CD14-positive monocyte (primary cell): ENCODE data around the gene ZNF415. TPM values are rescaled to one million over a fixed set of nuclear protein-coding genes. Genes with fewer than 3 reads are reported as not detected.
A peak's percentile ranks its signal among the peaks of the same experiment; 100 is the strongest.
"Not testable (repeated sequence)": the region's sequence is repeated elsewhere in the genome, so short reads cannot be mapped to it uniquely, and the experiment has no call there.

Experiments
- DNase-seq, 3 donors: peaks; one replicate each; pipeline ENCODE4 v3.0.0-alpha.2; 2011 to 2022
- H2AFZ ChIP-seq: 2 replicates; pipeline ENCODE4 v1.6.0; 2012; ENCODE audit warnings: mild to moderate bottlenecking, low read depth, low read length, inconsistent platforms; ENCODE audit not compliant: insufficient read depth, poor library complexity, severe bottlenecking
- H3K27ac ChIP-seq, 2 donors: 1 replicate in 1 of 2; 2 replicates in 1 of 2; pipeline ENCODE4 v1.5.1; 2012 to 2013; ENCODE audit warnings: low read length in 2 of 2, control low read depth in 1 of 2, inconsistent platforms in 1 of 2, low read depth in 1 of 2, mild to moderate bottlenecking in 1 of 2
- H3K27me3 ChIP-seq, 2 donors: one replicate each; pipeline versions ENCODE4 v1.6.0 to v1.6.1; 2011 to 2013; ENCODE audit warnings: low read length in 2 of 2; ENCODE audit not compliant: control insufficient read depth in 2 of 2, insufficient read depth in 2 of 2
- H3K36me3 ChIP-seq, 2 donors: replicated peaks in 1 of 2; 1 replicate in 1 of 2; 2 replicates in 1 of 2; pipeline versions ENCODE4 v1.5.1 to v1.6.1; 2012 to 2013; ENCODE audit warnings: low read length in 2 of 2, control low read depth in 1 of 2, inconsistent platforms in 1 of 2, mild to moderate bottlenecking in 1 of 2; ENCODE audit not compliant: insufficient read depth in 2 of 2, control insufficient read depth in 1 of 2
- H3K4me1 ChIP-seq, 2 donors: 1 replicate in 1 of 2; 2 replicates in 1 of 2; pipeline versions ENCODE4 v1.5.1 to v1.6.1; 2012 to 2013; ENCODE audit warnings: low read length in 2 of 2, control low read depth in 1 of 2, inconsistent platforms in 1 of 2, mild to moderate bottlenecking in 1 of 2, moderate library complexity in 1 of 2; ENCODE audit not compliant: insufficient read depth in 2 of 2, control insufficient read depth in 1 of 2
- H3K4me2 ChIP-seq: replicated peaks from 2 replicates; pipeline ENCODE3; 2012; ENCODE audit warnings: low read length, moderate library complexity, mild to moderate bottlenecking; ENCODE audit not compliant: poor library complexity, severe bottlenecking; ENCODE audit errors: extremely low read depth
- H3K4me3 ChIP-seq, 3 experiments: fragments of 200-600 bp in 1 of 3; sonication (generic) in 1 of 3; replicated peaks in 1 of 3; 1 replicate in 2 of 3; 2 replicates in 1 of 3; pipeline ENCODE4 v1.5.1; 2011 to 2013; ENCODE audit warnings: low read length in 3 of 3, mild to moderate bottlenecking in 3 of 3, control low read depth in 2 of 3, low read depth in 2 of 3, inconsistent platforms in 1 of 3, moderate library complexity in 1 of 3
- H3K79me2 ChIP-seq: 2 replicates; pipeline ENCODE4 v1.6.0; 2012; ENCODE audit warnings: mild to moderate bottlenecking, control low read depth, inconsistent platforms, low read length, moderate library complexity; ENCODE audit not compliant: insufficient read depth
- H3K9ac ChIP-seq: 2 replicates; pipeline ENCODE4 v1.6.0; 2017; ENCODE audit warnings: low read length, mild to moderate bottlenecking; ENCODE audit not compliant: insufficient read depth, poor library complexity, severe bottlenecking
- H3K9me3 ChIP-seq, 2 donors: replicated peaks in 1 of 2; 1 replicate in 1 of 2; 2 replicates in 1 of 2; pipeline versions ENCODE4 v1.5.1 to v1.6.1; 2012 to 2013; ENCODE audit warnings: low read length in 2 of 2, control low read depth in 1 of 2; ENCODE audit not compliant: control insufficient read depth in 1 of 2, insufficient read depth in 1 of 2
- H4K20me1 ChIP-seq: 2 replicates; pipeline ENCODE4 v1.6.0; 2012; ENCODE audit warnings: mild to moderate bottlenecking, low read length, control low read depth, moderate library complexity; ENCODE audit not compliant: insufficient read depth
- H3K27ac Mint-ChIP-seq, 7 donors: one replicate each; pipeline ENCODE4 v1.8.0; 2020; ENCODE audit warnings: mild to moderate bottlenecking in 7 of 7, mixed read lengths in 7 of 7, moderate library complexity in 6 of 7, inconsistent platforms in 2 of 7
- H3K27me3 Mint-ChIP-seq, 3 donors: one replicate each; pipeline ENCODE4 v1.8.0; 2021 to 2022; ENCODE audit warnings: low read depth in 3 of 3, mild to moderate bottlenecking in 3 of 3, mixed read lengths in 3 of 3, moderate library complexity in 3 of 3, inconsistent platforms in 1 of 3
- H3K36me3 Mint-ChIP-seq, 2 donors: one replicate each; pipeline ENCODE4 v1.8.0; 2020; ENCODE audit warnings: mixed read lengths in 2 of 2, inconsistent platforms in 1 of 2, mild to moderate bottlenecking in 1 of 2
- H3K4me1 Mint-ChIP-seq: one replicate; pipeline ENCODE4 v1.8.0; 2020; ENCODE audit warnings: mild to moderate bottlenecking, mixed read lengths
- H3K4me3 Mint-ChIP-seq, 2 donors: one replicate each; pipeline ENCODE4 v1.8.0; 2020; ENCODE audit warnings: mild to moderate bottlenecking in 2 of 2, mixed read lengths in 2 of 2, moderate library complexity in 1 of 2
- H3K9me3 Mint-ChIP-seq, 7 donors: one replicate each; pipeline ENCODE4 v1.8.0; 2020 to 2022; ENCODE audit warnings: mixed read lengths in 7 of 7, mild to moderate bottlenecking in 6 of 7, moderate library complexity in 6 of 7, inconsistent platforms in 2 of 7
- WGBS: methylation state at CpG from one replicate; pipeline ENCODE4 v1.1.5; 2013; ENCODE audit warnings: missing lambda C conversion rate; ENCODE audit not compliant: insufficient coverage; 5-methylcytosine and 5-hydroxymethylcytosine counted together
- intact Hi-C, 2 donors: fragments of 100-400 bp; cut with micrococcal nuclease; formaldehyde crosslinking; loops; one replicate each; pipeline versions ENCODE4 v1.15.0 to v1.15.1; 2023
- polyA plus RNA-seq, 3 donors: library from polyadenylated mRNA; depleted of rRNA in 1 of 3; unstranded in 2 of 3; stranded (reverse) in 1 of 3; fragments of 300-500 nt in 2 of 3; fragments of >200 nt in 1 of 3; fragmentation: Illumina TruSeq in 2 of 3; gene quantifications; 1 replicate in 2 of 3; 2 replicates in 1 of 3; pipeline ENCODE4 v1.2.3, GENCODE V29; 2012 to 2021
- TF ChIP-seq, protein P1 (sequence below): fragments of 200-600 bp; IDR thresholded peaks from one replicate; pipeline ENCODE4 v1.8.0; 2022; ENCODE audit warnings: antibody characterized with exemption, mild to moderate bottlenecking

Gene ZNF415
- polyA plus RNA-seq, 3 donors, result 0.11 to 0.17 TPM; not detected in 1

DNA sequence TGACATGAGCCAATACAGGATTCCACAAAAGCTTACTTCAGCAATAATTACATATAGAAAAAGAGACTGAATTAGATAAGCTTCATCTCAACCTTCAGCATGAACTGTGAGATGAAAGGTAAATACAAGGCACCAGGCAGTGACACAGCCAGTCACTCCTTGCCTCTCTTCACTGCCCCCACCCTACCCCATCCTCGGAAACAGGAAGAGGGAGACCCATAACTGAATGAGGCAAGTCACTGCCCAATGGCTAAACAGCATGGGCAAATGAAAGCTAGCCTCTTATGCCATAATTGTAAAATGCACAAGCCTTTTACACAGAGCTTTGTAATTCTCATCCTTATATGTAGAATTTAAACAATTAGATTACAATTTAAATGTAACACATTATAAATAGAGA is 31.2 kb downstream of the ZNF415 start:
- Histone ChIP-seq H3K4me2 (peak overlapping the region; percentile 89), H4K20me1 (no peaks in the 10 kb centered on the region), H3K27me3 (no peaks in the 10 kb centered on the region), H3K4me1 (peaks cover 19 to 24% of the 10 kb centered on the region in 2 donors), H3K4me3 (no peak overlapping the region), H3K9me3 (peaks cover 0 to 17% of the 10 kb centered on the region in 2 donors), H3K36me3 (peaks cover 4 to 29% of the 10 kb centered on the region in 2 donors), H3K27ac (no peak overlapping the region), H2AFZ (no peak overlapping the region), H3K9ac (no peak overlapping the region), H3K79me2 (peaks cover 51% of the 10 kb centered on the region)
- Mint-ChIP-seq H3K27me3 (peaks cover 1 to 9% (median 2%) of the 10 kb centered on the region in 3 donors), H3K27ac (peak overlapping the region in 3 of 7 donors; percentile 44 to 73 (median 53)), H3K9me3 (peaks cover 11 to 57% (median 24%) of the 10 kb centered on the region in 7 donors), H3K4me1 (peaks cover 17% of the 10 kb centered on the region), H3K4me3 (peak overlapping the region in 1 of 2 donors; percentile 90), H3K36me3 (peaks cover 21 to 30% of the 10 kb centered on the region in 2 donors)
- TF ChIP-seq, protein P1, sequence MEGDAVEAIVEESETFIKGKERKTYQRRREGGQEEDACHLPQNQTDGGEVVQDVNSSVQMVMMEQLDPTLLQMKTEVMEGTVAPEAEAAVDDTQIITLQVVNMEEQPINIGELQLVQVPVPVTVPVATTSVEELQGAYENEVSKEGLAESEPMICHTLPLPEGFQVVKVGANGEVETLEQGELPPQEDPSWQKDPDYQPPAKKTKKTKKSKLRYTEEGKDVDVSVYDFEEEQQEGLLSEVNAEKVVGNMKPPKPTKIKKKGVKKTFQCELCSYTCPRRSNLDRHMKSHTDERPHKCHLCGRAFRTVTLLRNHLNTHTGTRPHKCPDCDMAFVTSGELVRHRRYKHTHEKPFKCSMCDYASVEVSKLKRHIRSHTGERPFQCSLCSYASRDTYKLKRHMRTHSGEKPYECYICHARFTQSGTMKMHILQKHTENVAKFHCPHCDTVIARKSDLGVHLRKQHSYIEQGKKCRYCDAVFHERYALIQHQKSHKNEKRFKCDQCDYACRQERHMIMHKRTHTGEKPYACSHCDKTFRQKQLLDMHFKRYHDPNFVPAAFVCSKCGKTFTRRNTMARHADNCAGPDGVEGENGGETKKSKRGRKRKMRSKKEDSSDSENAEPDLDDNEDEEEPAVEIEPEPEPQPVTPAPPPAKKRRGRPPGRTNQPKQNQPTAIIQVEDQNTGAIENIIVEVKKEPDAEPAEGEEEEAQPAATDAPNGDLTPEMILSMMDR, result no peak
- intact Hi-C loops, result loop anchor here (5.0 to 10.0 kb wide), 3 partner anchors 56 to 137 kb away; partner anchors contain the start of genes ZNF347 (in 2 of the 2) and ZNF816 (in 1 of the 2)
- WGBS, result 0% methylated on average over 1 of the region's 1 CpG
- peak in 1 of 3 donors; percentile 13 for DNase-seq

DNA sequence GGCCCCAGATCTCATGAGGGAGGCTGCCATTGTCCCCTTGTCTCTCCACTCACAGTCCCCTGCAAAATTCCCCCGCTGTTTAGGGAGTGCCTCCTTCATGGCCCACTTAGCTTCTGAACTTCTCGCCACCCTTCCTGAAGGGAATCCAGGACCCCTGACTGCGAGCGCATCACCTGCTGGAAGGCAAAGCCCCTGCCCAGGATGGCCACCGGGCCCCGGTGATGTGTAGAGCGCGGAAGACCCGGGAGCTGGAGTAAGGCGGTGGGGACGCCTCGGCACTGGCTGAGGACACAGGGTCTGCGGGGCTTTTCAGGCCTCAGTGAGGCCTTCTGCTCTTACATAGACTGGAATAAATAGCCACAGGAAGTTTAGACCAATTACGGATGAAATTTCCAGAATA is 34.1 kb downstream of the ZNF415 start:
- H3K4me1 Mint-ChIP-seq, result peaks cover 13% of the 10 kb centered on the region
- not testable (repeated sequence) for H3K9ac ChIP-seq, H3K27ac Mint-ChIP-seq, H3K4me2 ChIP-seq, H3K4me3 Mint-ChIP-seq, H4K20me1 ChIP-seq, H3K27ac ChIP-seq, H2AFZ ChIP-seq, H3K4me3 ChIP-seq, H3K27me3 Mint-ChIP-seq, H3K27me3 ChIP-seq, DNase-seq
- peaks cover 51% of the 10 kb centered on the region for H3K79me2 ChIP-seq
- peaks cover 15 to 18% of the 10 kb centered on the region in 2 donors for H3K4me1 ChIP-seq
- peaks cover 36 to 52% of the 10 kb centered on the region in 2 donors for H3K36me3 Mint-ChIP-seq
- intact Hi-C loops, result loop anchor here in 1 of 2 donors (2.0 kb wide), 1 partner anchor 30 kb away; no protein-coding TSS in a partner anchor
- peaks cover 3 to 51% (median 22%) of the 10 kb centered on the region in 7 donors for H3K9me3 Mint-ChIP-seq
- H3K9me3 ChIP-seq, result peaks cover 0 to 19% of the 10 kb centered on the region in 2 donors
- peaks cover 9 to 45% of the 10 kb centered on the region in 2 donors for H3K36me3 ChIP-seq
- WGBS, result 100% methylated on average over 2 of the region's 14 CpGs

DNA sequence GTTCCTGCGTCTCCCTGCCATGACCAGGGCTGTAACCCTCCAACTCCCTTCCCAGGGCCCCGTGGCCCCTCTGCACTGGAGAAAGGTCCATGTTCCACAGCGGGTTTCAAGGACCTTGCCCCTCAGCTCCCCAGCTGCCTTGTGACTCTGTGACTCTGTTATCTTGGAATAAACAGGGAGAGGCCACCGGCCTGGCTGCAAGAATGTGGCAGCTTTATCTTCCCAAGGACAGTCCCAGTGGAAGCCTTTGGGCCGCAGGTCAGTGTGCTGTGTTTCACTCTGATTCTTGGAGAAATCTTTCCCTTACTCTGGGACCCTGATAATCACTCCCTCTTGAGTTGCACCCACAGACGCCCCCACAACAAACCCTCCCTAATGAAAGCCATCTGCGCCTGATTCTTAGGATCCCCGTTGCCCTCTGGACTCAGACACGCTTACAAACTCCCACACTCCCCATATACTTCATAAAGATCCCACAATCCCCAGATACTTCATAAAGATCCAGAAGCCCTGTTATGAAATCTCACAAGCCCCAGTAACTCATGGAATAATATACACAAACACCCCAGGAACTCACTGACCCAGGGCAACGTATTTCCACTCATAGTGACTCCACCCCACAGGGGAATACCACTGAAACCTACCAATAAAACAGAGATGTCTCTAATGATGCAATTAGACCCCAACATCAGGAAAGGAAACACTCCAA is 35.6 kb downstream of the ZNF415 start:
- H3K4me2 ChIP-seq, H3K9ac ChIP-seq, H4K20me1 ChIP-seq, H3K4me3 Mint-ChIP-seq, H3K27me3 Mint-ChIP-seq, H3K27ac ChIP-seq, H3K4me3 ChIP-seq, H3K27me3 ChIP-seq, intact Hi-C loops, H2AFZ ChIP-seq, H3K4me1 Mint-ChIP-seq, DNase-seq, H3K4me1 ChIP-seq: not testable (repeated sequence)
- Histone ChIP-seq H3K36me3 (peaks cover 9 to 57% of the 10 kb centered on the region in 2 donors), H3K9me3 (peaks cover 0 to 19% of the 10 kb centered on the region in 2 donors), H3K79me2 (peaks cover 43% of the 10 kb centered on the region)
- Mint-ChIP-seq H3K27ac (peak overlapping the region in 1 of 7 donors; percentile 29), H3K9me3 (peaks cover 1 to 50% (median 19%) of the 10 kb centered on the region in 7 donors), H3K36me3 (peaks cover 42 to 64% of the 10 kb centered on the region in 2 donors)
- WGBS, result 100% methylated on average over 4 of the region's 10 CpGs
